K562 (cell line): ENCODE data around the gene CCDC15. TPM values are rescaled to one million over a fixed set of nuclear protein-coding genes. Genes with fewer than 3 reads are reported as not detected.

Source experiments
- ATAC-seq: fragments of 200-7000 bp; cut with Tn5 transposase; 3 replicates; pipeline ENCODE4 v1.9.1; 2020; ENCODE audit warnings: moderate library complexity
- BruUV-seq: library from RNA; stranded (reverse); fragments of 400-500 nt; replicated peaks from 2 replicates; lab custom pipeline; 2021; lab: Mats Ljungman, UMichigan
- CTCF ChIA-PET: fragments of 300-600 bp; formaldehyde crosslinking; extraction: SDS; loops from one replicate; lab custom pipeline; 2021; ENCODE audit warnings: low intra/inter-chr PET ratio; lab: Yijun Ruan, JAX
- POLR2A ChIA-PET: fragments of 300-600, 350-650 bp; sonication (Branson Sonifier 250); formaldehyde crosslinking; extraction: SDS; loops from one replicate; lab custom pipeline; 2021; ENCODE audit warnings: antibody characterized with exemption, inconsistent platforms; lab: Yijun Ruan, JAX
- DNase-seq, 4 experiments: peaks; one replicate each; pipeline versions ENCODE4 v3.0.0 to v3.0.0-alpha.2; 2011 to 2018; ENCODE audit warnings: low spot score in 3 of 4, mixed read lengths in 3 of 4; ENCODE audit errors: extremely low read depth in 1 of 4
- FAIRE-seq: peaks from 2 replicates; lab custom pipeline; 2011; peaks lifted over from hg19 to GRCh38; lab: Jason Lieb, UNC
- H2AFZ ChIP-seq: 2 replicates; pipeline ENCODE4 v1.6.0; 2011; ENCODE audit warnings: low read depth, low read length, control low read depth, inconsistent platforms
- H3K27ac ChIP-seq: fragments of 200-600 bp; 3 replicates; pipeline ENCODE4 v1.8.0; 2011; ENCODE audit warnings: low read depth, mild to moderate bottlenecking, control low read depth, inconsistent platforms, low read length, moderate library complexity, mixed read lengths; ENCODE audit errors: extremely low read depth
- H3K27me3 ChIP-seq, 2 experiments: fragments of 300-600 bp in 1 of 2; 2 replicates in 1 of 2; 3 replicates in 1 of 2; pipeline versions ENCODE4 v1.6.0 to v1.8.0; 2011; ENCODE audit warnings: inconsistent platforms in 2 of 2, low read length in 2 of 2, mild to moderate bottlenecking in 1 of 2, mixed read lengths in 1 of 2, moderate library complexity in 1 of 2; ENCODE audit not compliant: control insufficient read depth in 2 of 2, insufficient read depth in 2 of 2
- H3K36me3 ChIP-seq: fragments of 300-600 bp; 3 replicates; pipeline ENCODE4 v1.8.0; 2011; ENCODE audit warnings: mild to moderate bottlenecking, low read length, inconsistent platforms; ENCODE audit not compliant: control insufficient read depth, insufficient read depth
- H3K4me1 ChIP-seq, 2 experiments: fragments of 200-600 bp in 1 of 2; replicated peaks in 1 of 2; 2 replicates in 1 of 2; 3 replicates in 1 of 2; pipeline versions ENCODE4 v1.5.1 to v1.8.0; 2011; ENCODE audit warnings: inconsistent platforms in 2 of 2, low read length in 2 of 2, mild to moderate bottlenecking in 1 of 2, mixed read lengths in 1 of 2, moderate library complexity in 1 of 2; ENCODE audit not compliant: control insufficient read depth in 2 of 2, insufficient read depth in 2 of 2
- H3K4me2 ChIP-seq: 2 replicates; pipeline ENCODE4 v1.6.1; 2011; ENCODE audit warnings: low read length, control low read depth, inconsistent platforms, mixed read lengths; ENCODE audit not compliant: insufficient read depth
- H3K4me3 ChIP-seq: fragments of 200-600 bp; sonication (generic), shearing (Covaris generic); 2 replicates; pipeline ENCODE4 v1.5.1; 2016; ENCODE audit warnings: control low read depth, inconsistent platforms
- H3K79me2 ChIP-seq: fragments of 200-600 bp; 3 replicates; pipeline ENCODE4 v1.8.0; 2011; ENCODE audit warnings: low read length, inconsistent platforms; ENCODE audit not compliant: control insufficient read depth, insufficient read depth
- H3K9ac ChIP-seq, 2 experiments: 2 replicates each; pipeline versions ENCODE4 v1.6.0 to v1.6.1; 2011; ENCODE audit warnings: low read depth in 2 of 2, low read length in 2 of 2, control low read depth in 1 of 2, inconsistent platforms in 1 of 2, mild to moderate bottlenecking in 1 of 2, mixed read lengths in 1 of 2; ENCODE audit not compliant: insufficient read depth in 1 of 2
- H3K9me1 ChIP-seq: one replicate; pipeline ENCODE4 v1.6.0; 2011; ENCODE audit warnings: inconsistent platforms, mild to moderate bottlenecking, low read length, moderate library complexity; ENCODE audit not compliant: control insufficient read depth, insufficient read depth
- H3K9me3 ChIP-seq: replicated peaks from 2 replicates; pipeline ENCODE4 v1.5.1; 2011; ENCODE audit warnings: low read depth, low read length, inconsistent platforms; ENCODE audit not compliant: control insufficient read depth, insufficient read depth
- H4K20me1 ChIP-seq: replicated peaks from 2 replicates; pipeline ENCODE4 v1.6.1; 2011; ENCODE audit warnings: low read length, inconsistent platforms, mixed read lengths; ENCODE audit not compliant: control insufficient read depth, insufficient read depth
- ETV5 ChIP-seq: sonication (generic); formaldehyde crosslinking; IDR thresholded peaks from 2 replicates; pipeline ENCODE4 v1.4.0; 2020; ENCODE audit warnings: low read depth, mild to moderate bottlenecking, missing genetic modification reagents
- KLF10 ChIP-seq: fragments of 250-450 bp; sonication (Bioruptor Pico); IDR thresholded peaks from 2 replicates; pipeline ENCODE4 v1.6.1; 2021; ENCODE audit warnings: matching md5 sums
- MCM2 ChIP-seq: fragments of 450-650 bp; IDR thresholded peaks from 2 replicates; pipeline ENCODE4 v1.6.1; 2017; ENCODE audit warnings: low read depth, mild to moderate bottlenecking
- NFXL1 ChIP-seq: fragments of 450-650 bp; formaldehyde crosslinking; IDR thresholded peaks from 2 replicates; pipeline ENCODE4 v1.4.0; 2021; ENCODE audit warnings: mild to moderate bottlenecking
- PREB ChIP-seq: sonication (generic); formaldehyde crosslinking; IDR thresholded peaks from 2 replicates; pipeline ENCODE4 v1.8.1; 2023; ENCODE audit warnings: mild to moderate bottlenecking, missing genetic modification reagents
- RNF219 ChIP-seq: fragments of 250-450 bp; sonication (Bioruptor Pico); IDR thresholded peaks from 2 replicates; pipeline ENCODE4 v1.5.0; 2022; ENCODE audit warnings: mild to moderate bottlenecking
- SREBF1 ChIP-seq: fragments of 150-350 bp; IDR thresholded peaks from 2 replicates; pipeline ENCODE4 v1.6.1; 2014; ENCODE audit warnings: antibody characterized with exemption, low read depth, low read length, borderline replicate concordance
- WHSC1 ChIP-seq: IDR thresholded peaks from one replicate; pipeline ENCODE4 v1.6.1; 2012; ENCODE audit warnings: low read length, control low read depth, inconsistent platforms
- ZNF398 ChIP-seq: fragments of 250-450 bp; sonication (Bioruptor Pico); IDR thresholded peaks from 2 replicates; pipeline ENCODE4 v1.8.0; 2021; ENCODE audit warnings: moderate library complexity, mild to moderate bottlenecking, inconsistent platforms
- ZNF57 ChIP-seq: fragments of 450-650 bp; formaldehyde crosslinking; IDR thresholded peaks from 2 replicates; pipeline ENCODE4 v1.4.0; 2020; ENCODE audit warnings: mild to moderate bottlenecking, moderate library complexity
- ZNF77 ChIP-seq: fragments of 250-450 bp; sonication (Bioruptor Pico); IDR thresholded peaks from 2 replicates; pipeline ENCODE4 v1.5.0; 2020
- WGBS: fragments of 100-300 bp; shearing (Covaris generic); methylation state at CpG from one replicate; pipeline ENCODE4 v1.1.6; 2016; ENCODE audit warnings: low coverage, mixed read lengths; ENCODE audit not compliant: insufficient coverage; ENCODE audit errors: missing lambda C conversion rate; 5-methylcytosine and 5-hydroxymethylcytosine counted together
- in situ Hi-C: fragments of 300-500 bp; cut with MboI; formaldehyde crosslinking; loops from 4 replicates; pipeline ENCODE4 v1.15.0; 2018; ENCODE audit warnings: inconsistent platforms, mixed read lengths
- intact Hi-C: fragments of 100-400 bp; cut with micrococcal nuclease; formaldehyde crosslinking; loops from 2 replicates; pipeline ENCODE4 v1.14.2; 2022
- polyA plus RNA-seq, 8 experiments: library from polyadenylated mRNA; depleted of rRNA in 4 of 8; stranded (reverse) in 5 of 8; unstranded in 3 of 8; fragments of >200 nt; fragmentation: Nextera tagmentation in 2 of 8; fragmentation: Illumina TruSeq in 1 of 8; extraction: Ambion mirVana in 2 of 8; extraction: Trizol in 1 of 8; gene quantifications; 2 replicates each; pipeline versions ENCODE4 v1.2.1 to v1.2.3, GENCODE V29; 2011 to 2014; ENCODE audit warnings: inconsistent platforms in 1 of 8, missing spikeins in 1 of 8
- total RNA-seq, 7 experiments: library from RNA; depleted of rRNA in 6 of 7; stranded (reverse); fragments of >200 nt in 6 of 7; fragmentation: Illumina TruSeq in 2 of 7; extraction: Trizol in 2 of 7; gene quantifications; 2 replicates each; pipeline versions ENCODE4 v1.2.1 to v1.2.3, GENCODE V29; 2011 to 2021; ENCODE audit warnings: low replicate concordance in 1 of 7

Gene CCDC15
- total and polyA plus RNA-seq, 9 of the 15 experiments (the other 6 are each of a cell fraction or from before 2014, with no cell fraction given), result 1.9 to 9.2 (median 3.9) TPM

GRCh38 chr11:125078016-125078415 lies 124.0 kb downstream of the CCDC15 start:
- Histone ChIP-seq H3K36me3 (no peaks in the 10 kb centered on the region), H3K4me3 (no peak overlapping the region), H3K9me1 (peaks cover 5% of the 10 kb centered on the region), H2AFZ (no peak overlapping the region), H3K4me1 (peaks cover 29 to 36% of the 10 kb centered on the region in 2 experiments), H3K27me3 (no peaks in the 10 kb centered on the region), H4K20me1 (no peaks in the 10 kb centered on the region), H3K27ac (no peak overlapping the region), H3K79me2 (no peaks in the 10 kb centered on the region), H3K9ac (no peak overlapping the region), H3K9me3 (no peaks in the 10 kb centered on the region), H3K4me2 (no peak overlapping the region)
- FAIRE-seq (no peak), ATAC-seq (no peak), DNase-seq (no peak)
- in situ Hi-C loops (no loop called here), intact Hi-C loops (no loop called here)
- 73% methylated on average over 11 of the region's 11 CpGs for WGBS
- ChIA-PET CTCF (no interaction called here), POLR2A (interaction anchor here (0.6 to 1.1 kb wide), 3 partner anchors 10 to 279 kb away, joined by 3 read pairs; no protein-coding TSS in a partner anchor)
- BruUV-seq, result no TSS peak
- TF ChIP-seq ZNF57 (CRISPR knock-in tag) (no peak), ZNF398 (CRISPR knock-in tag) (no peak), ZNF77 (CRISPR knock-in tag) (no peak), KLF10 (CRISPR knock-in tag) (no peak), NFXL1 (no peak), PREB (no peak), RNF219 (CRISPR knock-in tag) (no peak), ETV5 (CRISPR knock-in tag) (no peak), WHSC1 (no peak), MCM2 (no peak), SREBF1 (no peak)
